ENCODE measurements around the gene SUOX. TPM values are rescaled to one million over a fixed set of nuclear protein-coding genes. Genes with fewer than 3 reads are reported as not detected.
"Not testable (repeated sequence)": the region's sequence is repeated elsewhere in the genome, so short reads cannot be mapped to it uniquely, and the experiment has no call there.

SUOX gene
- polyA plus RNA-seq, 1 donor from 2014 or later = 13.1 TPM

GRCh38 chr12:55985341-55985740, 11.7 kb upstream of the SUOX start:
- Histone ChIP-seq H3K4me2 (ENCODE audit: low read length) (no peak overlapping the region), H4K20me1 (ENCODE audit: insufficient read depth) (no peaks in the 10 kb centered on the region)

GRCh38 chr12:55985976-55986375, 11.1 kb upstream of the SUOX start:
- not testable (repeated sequence) for H3K4me3 ChIP-seq (ENCODE audit: low read length); H3K79me2 ChIP-seq (replicated peaks; ENCODE audit: insufficient read depth, low read length); H3K27me3 ChIP-seq (ENCODE audit: insufficient read depth, low read depth, low read length); H3F3A ChIP-seq (ENCODE audit: insufficient read depth, low read length, poor library complexity, severe bottlenecking); H3K36me3 ChIP-seq (ENCODE audit: insufficient read depth, low read length); H2AFZ ChIP-seq (ENCODE audit: low read depth, low read length); H3K27ac ChIP-seq (ENCODE audit: low read length); H4K20me1 ChIP-seq (ENCODE audit: insufficient read depth); H3K9ac ChIP-seq (ENCODE audit: low read length); H3K9me3 ChIP-seq (ENCODE audit: low read length); H3K4me2 ChIP-seq (ENCODE audit: low read length); H3K9me2 ChIP-seq (ENCODE audit: insufficient read depth, low read length)

More at GRCh38 chr12:55985341-55985740, 11.7 kb upstream of the SUOX start:
- Histone ChIP-seq H3K36me3 (ENCODE audit: insufficient read depth, low read length) (no peaks in the 10 kb centered on the region), H3K27ac (ENCODE audit: low read length) (no peak overlapping the region), H3K27me3 (ENCODE audit: insufficient read depth, low read depth, low read length) (no peaks in the 10 kb centered on the region), H3F3A (ENCODE audit: insufficient read depth, low read length, poor library complexity, severe bottlenecking) (no peaks in the 10 kb centered on the region), H3K9ac (ENCODE audit: low read length) (no peak overlapping the region), H3K4me3 (ENCODE audit: low read length) (no peak overlapping the region), H3K9me3 (ENCODE audit: low read length) (no peaks in the 10 kb centered on the region), H2AFZ (ENCODE audit: low read depth, low read length) (no peak overlapping the region), H3K79me2 (replicated peaks; ENCODE audit: insufficient read depth, low read length) (peaks cover 10% of the 10 kb centered on the region), H3K9me2 (ENCODE audit: insufficient read depth, low read length) (no peaks in the 10 kb centered on the region)
- no peak for TF ChIP-seq TAF1 (IDR thresholded peaks at IDR 0.05; ENCODE audit: low read depth)
- no peak for TF ChIP-seq MXI1 (conservative IDR thresholded peaks at IDR 0.05; ENCODE audit: poor library complexity, severe bottlenecking)
- TF ChIP-seq POLR2AphosphoS5 (IDR thresholded peaks at IDR 0.05) = no peak
- TF ChIP-seq EP300 (conservative IDR thresholded peaks at IDR 0.05; ENCODE audit: poor library complexity, severe bottlenecking) = no peak
- TF ChIP-seq SMC3 (conservative IDR thresholded peaks at IDR 0.05; ENCODE audit: poor library complexity) = no peak
- TF ChIP-seq EZH2 (IDR thresholded peaks at IDR 0.05; ENCODE audit: borderline replicate concordance, insufficient read depth, low read length, poor library complexity, severe bottlenecking) = no peak
- TF ChIP-seq RAD21 (conservative IDR thresholded peaks at IDR 0.05) = no peak
- TF ChIP-seq, protein P1, sequence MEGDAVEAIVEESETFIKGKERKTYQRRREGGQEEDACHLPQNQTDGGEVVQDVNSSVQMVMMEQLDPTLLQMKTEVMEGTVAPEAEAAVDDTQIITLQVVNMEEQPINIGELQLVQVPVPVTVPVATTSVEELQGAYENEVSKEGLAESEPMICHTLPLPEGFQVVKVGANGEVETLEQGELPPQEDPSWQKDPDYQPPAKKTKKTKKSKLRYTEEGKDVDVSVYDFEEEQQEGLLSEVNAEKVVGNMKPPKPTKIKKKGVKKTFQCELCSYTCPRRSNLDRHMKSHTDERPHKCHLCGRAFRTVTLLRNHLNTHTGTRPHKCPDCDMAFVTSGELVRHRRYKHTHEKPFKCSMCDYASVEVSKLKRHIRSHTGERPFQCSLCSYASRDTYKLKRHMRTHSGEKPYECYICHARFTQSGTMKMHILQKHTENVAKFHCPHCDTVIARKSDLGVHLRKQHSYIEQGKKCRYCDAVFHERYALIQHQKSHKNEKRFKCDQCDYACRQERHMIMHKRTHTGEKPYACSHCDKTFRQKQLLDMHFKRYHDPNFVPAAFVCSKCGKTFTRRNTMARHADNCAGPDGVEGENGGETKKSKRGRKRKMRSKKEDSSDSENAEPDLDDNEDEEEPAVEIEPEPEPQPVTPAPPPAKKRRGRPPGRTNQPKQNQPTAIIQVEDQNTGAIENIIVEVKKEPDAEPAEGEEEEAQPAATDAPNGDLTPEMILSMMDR (IDR thresholded peaks at IDR 0.05; ENCODE audit: poor library complexity, severe bottlenecking) = no peak

DNA sequence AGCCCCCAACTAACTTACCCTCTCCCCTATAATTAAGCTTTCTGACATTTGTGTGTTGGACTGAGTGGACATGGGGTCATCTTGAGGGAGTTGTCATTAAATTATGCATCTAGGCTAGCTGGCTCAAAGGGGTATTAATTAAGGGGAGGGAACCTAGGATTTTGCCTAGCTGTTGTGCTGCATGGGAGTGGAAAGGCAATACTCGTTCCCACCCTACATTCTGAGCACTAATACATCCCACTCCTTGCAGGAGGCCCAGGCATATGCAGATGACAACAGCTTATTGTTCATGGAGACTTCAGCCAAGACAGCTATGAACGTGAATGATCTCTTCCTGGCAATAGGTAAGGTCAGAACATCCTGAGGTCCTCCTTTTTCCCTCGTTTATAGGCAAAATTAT, 6.0 kb upstream of the SUOX start:
- Histone ChIP-seq H3K36me3 (ENCODE audit: insufficient read depth, low read length) (peaks cover 9% of the 10 kb centered on the region), H3K27me3 (ENCODE audit: insufficient read depth, low read depth, low read length) (no peaks in the 10 kb centered on the region)

More for the DNA sequence above, 6.0 kb upstream of the SUOX start:
- Histone ChIP-seq H3K79me2 (replicated peaks; ENCODE audit: insufficient read depth, low read length) (no peaks in the 10 kb centered on the region), H3K9me3 (ENCODE audit: low read length) (no peaks in the 10 kb centered on the region), H3K9ac (ENCODE audit: low read length) (no peak overlapping the region), H3K4me3 (ENCODE audit: low read length) (no peak overlapping the region), H4K20me1 (ENCODE audit: insufficient read depth) (no peaks in the 10 kb centered on the region), H3F3A (ENCODE audit: insufficient read depth, low read length, poor library complexity, severe bottlenecking) (no peaks in the 10 kb centered on the region), H3K27ac (ENCODE audit: low read length) (no peak overlapping the region), H3K9me2 (ENCODE audit: insufficient read depth, low read length) (no peaks in the 10 kb centered on the region), H2AFZ (ENCODE audit: low read depth, low read length) (no peak overlapping the region), H3K4me2 (ENCODE audit: low read length) (no peak overlapping the region)
- no peak for TF ChIP-seq EZH2 (IDR thresholded peaks at IDR 0.05; ENCODE audit: borderline replicate concordance, insufficient read depth, low read length, poor library complexity, severe bottlenecking)
- no peak for TF ChIP-seq MXI1 (conservative IDR thresholded peaks at IDR 0.05; ENCODE audit: poor library complexity, severe bottlenecking)
- TF ChIP-seq, protein P1 (IDR thresholded peaks at IDR 0.05; ENCODE audit: poor library complexity, severe bottlenecking) = no peak
- TF ChIP-seq SMC3 (conservative IDR thresholded peaks at IDR 0.05; ENCODE audit: poor library complexity) = no peak
- TF ChIP-seq TAF1 (IDR thresholded peaks at IDR 0.05; ENCODE audit: low read depth) = no peak
- TF ChIP-seq EP300 (conservative IDR thresholded peaks at IDR 0.05; ENCODE audit: poor library complexity, severe bottlenecking) = no peak
- TF ChIP-seq RAD21 (conservative IDR thresholded peaks at IDR 0.05) = no peak
- no peak for TF ChIP-seq POLR2AphosphoS5 (IDR thresholded peaks at IDR 0.05)
- TF ChIP-seq, protein P2, sequence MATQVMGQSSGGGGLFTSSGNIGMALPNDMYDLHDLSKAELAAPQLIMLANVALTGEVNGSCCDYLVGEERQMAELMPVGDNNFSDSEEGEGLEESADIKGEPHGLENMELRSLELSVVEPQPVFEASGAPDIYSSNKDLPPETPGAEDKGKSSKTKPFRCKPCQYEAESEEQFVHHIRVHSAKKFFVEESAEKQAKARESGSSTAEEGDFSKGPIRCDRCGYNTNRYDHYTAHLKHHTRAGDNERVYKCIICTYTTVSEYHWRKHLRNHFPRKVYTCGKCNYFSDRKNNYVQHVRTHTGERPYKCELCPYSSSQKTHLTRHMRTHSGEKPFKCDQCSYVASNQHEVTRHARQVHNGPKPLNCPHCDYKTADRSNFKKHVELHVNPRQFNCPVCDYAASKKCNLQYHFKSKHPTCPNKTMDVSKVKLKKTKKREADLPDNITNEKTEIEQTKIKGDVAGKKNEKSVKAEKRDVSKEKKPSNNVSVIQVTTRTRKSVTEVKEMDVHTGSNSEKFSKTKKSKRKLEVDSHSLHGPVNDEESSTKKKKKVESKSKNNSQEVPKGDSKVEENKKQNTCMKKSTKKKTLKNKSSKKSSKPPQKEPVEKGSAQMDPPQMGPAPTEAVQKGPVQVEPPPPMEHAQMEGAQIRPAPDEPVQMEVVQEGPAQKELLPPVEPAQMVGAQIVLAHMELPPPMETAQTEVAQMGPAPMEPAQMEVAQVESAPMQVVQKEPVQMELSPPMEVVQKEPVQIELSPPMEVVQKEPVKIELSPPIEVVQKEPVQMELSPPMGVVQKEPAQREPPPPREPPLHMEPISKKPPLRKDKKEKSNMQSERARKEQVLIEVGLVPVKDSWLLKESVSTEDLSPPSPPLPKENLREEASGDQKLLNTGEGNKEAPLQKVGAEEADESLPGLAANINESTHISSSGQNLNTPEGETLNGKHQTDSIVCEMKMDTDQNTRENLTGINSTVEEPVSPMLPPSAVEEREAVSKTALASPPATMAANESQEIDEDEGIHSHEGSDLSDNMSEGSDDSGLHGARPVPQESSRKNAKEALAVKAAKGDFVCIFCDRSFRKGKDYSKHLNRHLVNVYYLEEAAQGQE (IDR thresholded peaks at IDR 0.05; ENCODE audit: borderline replicate concordance) = no peak
